Endodermal cell (in vitro differentiated cells): Measurements from ENCODE around the gene FNDC7. TPM values are rescaled to one million over a fixed set of nuclear protein-coding genes. Genes with fewer than 3 reads are reported as not detected.

Experiments
- DNase-seq: peaks from one replicate; pipeline ENCODE4 v3.0.0-alpha.2; 2017
- H3K27ac ChIP-seq: 2 replicates; pipeline ENCODE4 v1.5.1; 2013; ENCODE audit warnings: mild to moderate bottlenecking, low read depth, low read length, moderate library complexity
- H3K27me3 ChIP-seq: 2 replicates; pipeline ENCODE4 v1.6.1; 2013; ENCODE audit warnings: mild to moderate bottlenecking, low read length, moderate library complexity; ENCODE audit not compliant: insufficient read depth, control insufficient read depth, poor library complexity, severe bottlenecking
- H3K36me3 ChIP-seq: 2 replicates; pipeline ENCODE4 v1.7.0; 2013; ENCODE audit warnings: mild to moderate bottlenecking, low read length, moderate library complexity; ENCODE audit not compliant: control insufficient read depth, insufficient read depth
- H3K4me1 ChIP-seq: one replicate; pipeline ENCODE4 v1.7.0; 2013; ENCODE audit warnings: low read length; ENCODE audit not compliant: control insufficient read depth, insufficient read depth
- H3K4me3 ChIP-seq: 2 replicates; pipeline ENCODE4 v1.5.1; 2013; ENCODE audit warnings: mild to moderate bottlenecking, low read length, moderate library complexity
- H3K9ac ChIP-seq: 2 replicates; pipeline ENCODE4 v1.6.1; 2013; ENCODE audit warnings: mild to moderate bottlenecking, low read length, moderate library complexity; ENCODE audit not compliant: poor library complexity, severe bottlenecking; ENCODE audit errors: extremely low read depth
- H3K9me3 ChIP-seq: 2 replicates; pipeline ENCODE4 v1.6.1; 2013; ENCODE audit warnings: mild to moderate bottlenecking, low read length, moderate library complexity; ENCODE audit not compliant: control insufficient read depth
- H3K27ac Mint-ChIP-seq: 2 replicates; pipeline ENCODE4 v1.8.0; 2020; ENCODE audit warnings: mixed read lengths
- H3K27me3 Mint-ChIP-seq: 2 replicates; pipeline ENCODE4 v1.8.0; 2021; ENCODE audit warnings: mild to moderate bottlenecking, mixed read lengths; ENCODE audit not compliant: insufficient read depth
- H3K36me3 Mint-ChIP-seq: 2 replicates; pipeline ENCODE4 v1.8.0; 2020; ENCODE audit warnings: low read depth, mixed read lengths
- H3K4me1 Mint-ChIP-seq: 2 replicates; pipeline ENCODE4 v1.8.0; 2020; ENCODE audit warnings: mixed read lengths
- H3K4me3 Mint-ChIP-seq: 2 replicates; pipeline ENCODE4 v1.8.0; 2020; ENCODE audit warnings: mild to moderate bottlenecking, moderate library complexity, mixed read lengths
- H3K9me3 Mint-ChIP-seq: 2 replicates; pipeline ENCODE4 v1.8.0; 2020; ENCODE audit warnings: mild to moderate bottlenecking, mixed read lengths
- CTCF ChIP-seq: fragments of 200-600 bp; sonication (generic); conservative IDR thresholded peaks from 2 replicates; pipeline ENCODE4 v1.5.0; 2021; ENCODE audit warnings: antibody characterized with exemption, mild to moderate bottlenecking
- WGBS, 2 experiments: methylation state at CpG; one replicate each; pipeline versions ENCODE4 v1.1.5 to v1.1.7; 2013; ENCODE audit warnings: missing lambda C conversion rate in 2 of 2, mixed read lengths in 1 of 2; ENCODE audit not compliant: insufficient coverage in 1 of 2, insufficient read length in 1 of 2; 5-methylcytosine and 5-hydroxymethylcytosine counted together
- total RNA-seq, 2 donors: library from RNA; stranded (reverse); fragmentation: NEBNext Ultra II Directional in 1 of 2; extraction: Animal tissue kit (Norgen Biotek cat#: 25700) in 1 of 2; gene quantifications; 2 replicates in 1 of 2; 3 replicates in 1 of 2; pipeline ENCODE4 v1.2.1, GENCODE V29; 2021

The FNDC7 gene
- total RNA-seq, 2 donors from 2014 or later: not detected

- H3K27me3 Mint-ChIP-seq: no peaks in the 10 kb centered on the region
- H3K36me3 Mint-ChIP-seq: peaks cover 31% of the 10 kb centered on the region
- Histone ChIP-seq H3K9ac (no peak overlapping the region), H3K4me1 (no peaks in the 10 kb centered on the region), H3K4me3 (no peak overlapping the region), H3K9me3 (no peaks in the 10 kb centered on the region), H3K36me3 (peaks cover 75% of the 10 kb centered on the region), H3K27me3 (no peaks in the 10 kb centered on the region), H3K27ac (no peak overlapping the region)
- no peak overlapping the region for H3K27ac Mint-ChIP-seq
- H3K4me3 Mint-ChIP-seq: no peak overlapping the region
- no peaks in the 10 kb centered on the region for H3K9me3 Mint-ChIP-seq
- TF ChIP-seq CTCF: no peak
- no peak for DNase-seq
- no peaks in the 10 kb centered on the region for H3K4me1 Mint-ChIP-seq
Observed at GRCh38 chr1:108758796-108759195, 46.1 kb downstream of the FNDC7 start.

GRCh38 chr1:108767115-108767514 is 54.4 kb downstream of the FNDC7 start:
- H3K27ac Mint-ChIP-seq: no peak overlapping the region
- no peaks in the 10 kb centered on the region for H3K4me1 Mint-ChIP-seq
- Histone ChIP-seq H3K4me3 (no peak overlapping the region), H3K4me1 (peaks cover 3% of the 10 kb centered on the region), H3K27ac (no peak overlapping the region), H3K9me3 (no peaks in the 10 kb centered on the region), H3K9ac (no peak overlapping the region), H3K36me3 (peaks cover 48% of the 10 kb centered on the region), H3K27me3 (no peaks in the 10 kb centered on the region)
- H3K27me3 Mint-ChIP-seq: no peaks in the 10 kb centered on the region
- peaks cover 32% of the 10 kb centered on the region for H3K36me3 Mint-ChIP-seq
- no peak for TF ChIP-seq CTCF
- DNase-seq: no peak
- no peak overlapping the region for H3K4me3 Mint-ChIP-seq
- H3K9me3 Mint-ChIP-seq: no peaks in the 10 kb centered on the region
- WGBS, 2 experiments: 83 to 93% methylated on average over 1 of the region's 1 CpG

- Mint-ChIP-seq H3K27ac (no peak overlapping the region), H3K4me1 (no peaks in the 10 kb centered on the region), H3K9me3 (no peaks in the 10 kb centered on the region), H3K36me3 (peaks cover 30% of the 10 kb centered on the region), H3K27me3 (no peaks in the 10 kb centered on the region), H3K4me3 (no peak overlapping the region)
- peaks cover 3% of the 10 kb centered on the region for H3K4me1 ChIP-seq
- H3K27ac ChIP-seq: no peak overlapping the region
- H3K9me3 ChIP-seq: no peaks in the 10 kb centered on the region
- H3K9ac ChIP-seq: no peak overlapping the region
- 88% methylated on average over 3 of the region's 3 CpGs; no CpG with 5 or more reads in 1 of the 2 experiments for WGBS, 2 experiments
- H3K27me3 ChIP-seq: no peaks in the 10 kb centered on the region
- H3K36me3 ChIP-seq: peaks cover 47% of the 10 kb centered on the region
- DNase-seq: no peak
- TF ChIP-seq CTCF: no peak
- no peak overlapping the region for H3K4me3 ChIP-seq
Observed at GRCh38 chr1:108767708-108768107, 55.0 kb downstream of the FNDC7 start.
